Heart left ventricle (tissue), 16 donors: ENCODE results near the gene HSFX3. TPM values are rescaled to one million over a fixed set of nuclear protein-coding genes. Genes with fewer than 3 reads are reported as not detected.
"Not testable (repeated sequence)": the region's sequence is repeated elsewhere in the genome, so short reads cannot be mapped to it uniquely, and the experiment has no call there.

Source experiments
- ATAC-seq, 4 donors: fragments of 200-7000 bp; cut with Tn5 transposase; one replicate each; pipeline ENCODE4 v1.9.1; 2020 to 2022; ENCODE audit warnings: moderate library complexity in 4 of 4, mild to moderate bottlenecking in 3 of 4, moderate number of reproducible peaks in 1 of 4
- DNase-seq, 5 donors: peaks; one replicate each; pipeline ENCODE4 v3.0.0-alpha.2; 2020
- H3K27ac ChIP-seq, 12 donors: fragments of 200-600 bp; sonication (generic) in 4 of 12; one replicate each; pipeline versions ENCODE4 v1.5.0 to v1.8.0; 2016 to 2022; ENCODE audit warnings: mild to moderate bottlenecking in 2 of 12
- H3K27me3 ChIP-seq, 9 donors: fragments of 200-600 bp; sonication (generic) in 2 of 9; one replicate each; pipeline versions ENCODE4 v1.5.1 to v1.8.0; 2016 to 2022; ENCODE audit warnings: mild to moderate bottlenecking in 3 of 9
- H3K36me3 ChIP-seq, 9 donors: fragments of 200-600 bp; sonication (generic) in 2 of 9; one replicate each; pipeline versions ENCODE4 v1.5.0 to v1.8.0; 2018 to 2022; ENCODE audit warnings: mild to moderate bottlenecking in 2 of 9
- H3K4me1 ChIP-seq, 12 donors: fragments of 200-600 bp; sonication (generic) in 4 of 12; one replicate each; pipeline versions ENCODE4 v1.5.0 to v1.8.0; 2016 to 2022; ENCODE audit warnings: mild to moderate bottlenecking in 3 of 12
- H3K4me3 ChIP-seq, 12 donors: fragments of 200-600 bp; sonication (generic) in 4 of 12; one replicate each; pipeline versions ENCODE4 v1.5.0 to v1.8.0; 2017 to 2022; ENCODE audit warnings: mild to moderate bottlenecking in 9 of 12, moderate library complexity in 4 of 12
- H3K9me3 ChIP-seq, 12 donors: fragments of 200-600 bp; sonication (generic) in 4 of 12; one replicate each; pipeline versions ENCODE4 v1.5.0 to v1.8.0; 2016 to 2022; ENCODE audit warnings: mild to moderate bottlenecking in 1 of 12
- WGBS, 4 donors: extraction: QIAGEN DNeasy Blood & Tissue Kit in 2 of 4; methylation state at CpG; one replicate each; pipeline versions ENCODE4 v1.1.5 to v1.1.7; 2013 to 2018; 5-methylcytosine and 5-hydroxymethylcytosine counted together
- intact Hi-C, 10 donors: fragments of 100-400 bp; cut with DNase I; formaldehyde crosslinking; loops; one replicate each; pipeline versions ENCODE4 v1.11.1 to v1.14.2; 2022
- long read RNA-seq, 3 donors: library from polyadenylated mRNA; unstranded; transcript quantifications; one replicate each; pipeline ENCODE4 v2.0.0, GENCODE V29; 2020 to 2021
- polyA plus RNA-seq, 2 donors: library from polyadenylated mRNA; stranded (reverse); fragments of 200-250 nt; gene quantifications; one replicate each; pipeline ENCODE4 v1.2.3, GENCODE V29; 2013
- total RNA-seq, 9 donors: library from RNA; depleted of rRNA in 2 of 9; stranded (reverse); fragments of >200 nt in 2 of 9; fragmentation: NEBNext Ultra II Directional in 3 of 9; extraction: Animal tissue kit (Norgen Biotek cat#: 25700) in 3 of 9; gene quantifications; one replicate each; pipeline versions ENCODE4 v1.1.0 to v1.2.4, GENCODE V29; 2016 to 2023
- donor health status: ischemic (EF 13 %, LVEDD 7.1; RV severe dilation, severe dysfunction).
- donor health status: healthy with polysubstance abuse.
- donor health status: DM: no; HTN: yes; CAD: no.
- donor health status: DM: no; HTN: no; CAD: no.
- donor health status: ischemic (EF 25% LVEDD 6.9; RV normal size, moderate dysfunction).
- donor health status: ischemic (EF 25% LVEDD 5.7; RV mildly dilated, moderate dysfunction).
- donor health status: healthy.
- donor health status: DM: yes; HTN: yes; CAD: no.
- donor health status: ischemic (EF 35%, LVEDD 5.7; RV mildly dilated, moderate dysfunction).
- donor health status: nonischemic (EF 11% LVEDD 7.7; RV severe dilation, severe dysfunction).
- donor health status: DM: yes; HTN: yes; CAD: no.
- donor health status: PGD.
- donor health status: ischemic (EF 29% LVEDD 5.4; RV normal size, mild dysfunction).
- donor health status: nonischemic (EF 23%, LVEDD 6.1; RV moderate dilation, normal function).

Gene HSFX3, protein sequence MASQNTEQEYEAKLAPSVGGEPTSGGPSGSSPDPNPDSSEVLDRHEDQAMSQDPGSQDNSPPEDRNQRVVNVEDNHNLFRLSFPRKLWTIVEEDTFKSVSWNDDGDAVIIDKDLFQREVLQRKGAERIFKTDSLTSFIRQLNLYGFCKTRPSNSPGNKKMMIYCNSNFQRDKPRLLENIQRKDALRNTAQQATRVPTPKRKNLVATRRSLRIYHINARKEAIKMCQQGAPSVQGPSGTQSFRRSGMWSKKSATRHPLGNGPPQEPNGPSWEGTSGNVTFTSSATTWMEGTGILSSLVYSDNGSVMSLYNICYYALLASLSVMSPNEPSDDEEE
- total RNA-seq (under 1 TPM in 2 of 9 donors, not detected in 7; 0.32 to 0.49 TPM), polyA plus RNA-seq (under 1 TPM in 1 of 2 donors, not detected in 1; 0.23 TPM)
- long read RNA-seq, donor 1, result 0 reads
- long read RNA-seq, donor 2, partial matches to known transcripts, result 0 of 4 reads
- long read RNA-seq, donor 2, other reads (novel, unspliced or antisense), result 0 of 4 reads
- long read RNA-seq, donor 3, partial matches to known transcripts, result 0 of 2 reads
- long read RNA-seq, donor 3, other reads (novel, unspliced or antisense), result 0 of 2 reads

DNA sequence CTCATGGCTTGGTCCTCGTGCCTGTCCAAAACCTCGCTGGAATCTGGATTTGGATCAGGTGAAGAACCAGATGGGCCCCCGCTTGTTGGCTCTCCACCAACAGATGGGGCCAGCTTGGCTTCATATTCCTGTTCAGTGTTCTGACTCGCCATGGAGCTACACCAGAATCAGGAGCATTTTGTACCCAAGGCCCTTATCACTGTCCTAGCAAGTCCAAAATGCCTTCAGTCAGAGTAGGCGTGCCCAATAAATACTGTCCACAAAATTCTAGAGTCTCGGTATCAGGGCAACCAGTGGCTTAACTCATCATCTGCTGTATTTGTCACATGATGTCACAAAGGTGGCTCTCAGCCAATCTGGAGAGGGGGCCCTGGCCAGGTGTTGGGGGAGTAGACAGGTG is at the start of gene HSFX3:
HSFX3 (minus strand) TSS at position 224 of the 400 bp plus-strand sequence; CDS start at position 152, 72 bp downstream.
- H3K27me3 ChIP-seq, H3K9me3 ChIP-seq, H3K4me3 ChIP-seq, H3K36me3 ChIP-seq, H3K27ac ChIP-seq, DNase-seq, H3K4me1 ChIP-seq: not testable (repeated sequence)
- ATAC-seq, result peak in 1 of 4 donors; percentile 58
- intact Hi-C loops, result loop anchor here in 1 of 10 donors (10.0 kb wide), 1 partner anchor 365 kb away; no protein-coding TSS in a partner anchor
- 60 to 85% (median 67%) methylated on average over 1 of the region's 6 CpGs; no CpG with 5 or more reads in 1 of the 4 donors for WGBS, 4 donors

DNA sequence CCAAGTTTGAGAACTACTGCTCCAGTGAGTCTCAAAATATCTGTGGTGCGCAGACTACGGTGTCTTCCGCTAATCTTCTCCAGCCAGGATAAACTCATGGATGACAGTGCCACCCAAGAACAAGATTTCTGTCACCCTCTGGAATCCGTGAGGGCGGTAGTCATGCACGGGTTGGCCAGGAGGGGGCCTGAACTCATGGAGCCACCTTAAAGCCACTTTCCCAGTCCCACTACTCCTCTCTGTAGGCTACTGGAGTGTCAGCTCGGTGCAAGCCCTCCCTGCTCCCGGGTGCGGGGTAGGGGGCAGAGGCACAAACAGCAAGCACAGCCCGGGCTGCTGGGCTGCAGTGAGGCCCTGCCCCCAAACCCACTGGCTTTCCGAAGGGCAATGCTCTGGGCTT is 48.9 kb upstream of the HSFX3 start:
- H3K4me1 ChIP-seq, H3K4me3 ChIP-seq, H3K27ac ChIP-seq, H3K27me3 ChIP-seq, intact Hi-C loops, H3K9me3 ChIP-seq, DNase-seq: not testable (repeated sequence)
- peaks cover 0 to 15% (median 3%) of the 10 kb centered on the region in 9 donors for H3K36me3 ChIP-seq
- ATAC-seq, result peak in 2 of 4 donors; percentile 33 to 37
- 14 to 45% methylated on average over 3 of the region's 11 CpGs; no CpG with 5 or more reads in 2 of the 4 donors for WGBS, 4 donors

DNA sequence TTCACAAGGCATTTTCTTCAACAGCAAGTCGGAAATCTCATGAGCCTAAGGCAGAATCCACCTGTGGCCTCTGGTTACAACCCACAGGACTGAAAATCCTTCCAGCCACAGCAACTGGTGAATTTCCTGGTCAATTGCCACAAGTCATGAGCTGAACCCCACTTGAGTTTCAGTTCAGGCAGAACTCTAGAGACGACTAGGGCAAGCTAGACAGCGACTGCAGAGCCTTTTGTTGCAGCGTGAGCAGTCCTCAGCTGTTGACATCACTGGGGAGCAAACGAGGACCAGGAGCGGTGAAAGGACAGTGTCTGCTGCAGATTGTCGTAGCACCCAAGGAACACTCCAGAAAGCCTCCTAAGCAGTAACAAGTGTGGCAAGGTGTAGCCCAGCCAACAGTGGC is 46.2 kb upstream of the HSFX3 start:
- H3K27ac ChIP-seq, H3K36me3 ChIP-seq, ATAC-seq, intact Hi-C loops, H3K27me3 ChIP-seq, H3K9me3 ChIP-seq, H3K4me1 ChIP-seq, H3K4me3 ChIP-seq, DNase-seq: not testable (repeated sequence)
- no CpG with 5 or more reads among the region's 7 CpGs for whole genome bisulfite sequencing, 4 donors

DNA sequence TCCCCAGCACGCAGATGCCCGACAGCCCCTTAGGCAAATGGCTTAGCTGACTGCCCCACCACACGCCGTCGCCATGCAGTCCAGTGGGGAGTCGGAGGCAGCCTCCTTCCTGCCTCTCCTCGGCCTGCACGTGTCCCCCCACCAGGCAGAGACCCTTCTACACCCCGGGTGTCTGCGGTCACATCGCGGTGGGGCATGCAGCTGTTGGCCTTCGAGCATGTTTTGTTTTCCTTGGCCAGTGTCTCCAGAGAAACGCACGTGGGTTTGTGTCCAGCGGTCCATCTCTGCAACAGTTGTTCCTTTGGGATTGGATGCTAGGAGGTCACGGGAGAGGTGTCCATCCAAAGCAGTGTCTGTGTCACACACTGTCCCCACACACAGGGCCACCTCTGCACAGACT is 45.5 kb upstream of the HSFX3 start, which contains the start of gene HSFX2:
HSFX2 (minus strand) TSS at position 101 of the 400 bp plus-strand sequence. CDS start 614 bp downstream, outside the sequence.
- intact Hi-C loops, DNase-seq, H3K4me3 ChIP-seq, H3K27ac ChIP-seq, H3K4me1 ChIP-seq, ATAC-seq, H3K36me3 ChIP-seq, H3K27me3 ChIP-seq, H3K9me3 ChIP-seq: not testable (repeated sequence)
- WGBS, 4 donors, result no CpG with 5 or more reads among the region's 17 CpGs

DNA sequence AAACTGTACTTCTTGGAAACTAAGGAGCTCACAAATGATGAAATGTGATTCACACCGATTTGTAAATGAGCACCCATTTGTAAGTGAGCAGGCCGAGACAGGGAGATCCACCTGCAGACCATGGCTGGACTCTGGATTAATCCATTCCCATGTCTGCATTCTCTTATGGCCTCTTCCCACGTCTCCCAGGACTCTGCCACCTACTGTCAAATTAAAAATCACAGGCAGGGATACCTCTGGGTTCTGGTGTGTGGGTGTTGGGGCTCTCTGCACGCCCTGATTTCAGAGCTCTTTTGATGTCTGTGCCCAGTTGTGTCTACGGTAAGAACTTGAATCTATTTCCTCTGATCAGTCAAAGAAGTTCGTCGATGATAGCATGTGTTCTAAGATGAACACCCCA is 41.3 kb upstream of the HSFX3 start:
- WGBS, 4 donors, result no CpG with 5 or more reads among the region's 7 CpGs
- intact Hi-C loops, H3K27me3 ChIP-seq, DNase-seq, H3K4me3 ChIP-seq, H3K9me3 ChIP-seq, H3K36me3 ChIP-seq, H3K27ac ChIP-seq, ATAC-seq, H3K4me1 ChIP-seq: not testable (repeated sequence)

DNA sequence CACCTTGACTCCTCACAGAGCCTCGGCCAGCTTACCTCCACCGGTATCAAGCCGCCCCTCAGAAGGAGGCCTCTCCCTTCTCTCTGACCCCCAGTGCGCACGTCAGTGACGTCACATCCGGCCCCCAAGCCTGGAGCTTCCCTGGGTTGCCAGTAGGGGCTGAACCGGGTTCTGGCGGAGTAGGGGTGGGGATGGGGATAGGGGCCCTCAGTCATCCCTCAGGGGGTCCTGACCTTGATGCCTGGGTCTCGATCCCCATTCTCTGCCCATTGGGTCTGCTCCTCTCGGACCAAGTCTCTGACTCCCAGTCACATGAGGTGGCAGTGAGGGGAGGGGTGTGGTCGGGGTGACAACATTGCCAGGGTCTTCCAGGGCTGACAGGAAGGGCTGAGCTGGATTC is 37.6 kb upstream of the HSFX3 start, which contains the start of gene MAGEA9B:
MAGEA9B (minus strand) TSS at position 101 of the 400 bp plus-strand sequence. CDS start 4,280 bp downstream, outside the sequence.
- WGBS, 4 donors, result no CpG with 5 or more reads among the region's 12 CpGs
- intact Hi-C loops, H3K27ac ChIP-seq, H3K36me3 ChIP-seq, DNase-seq, ATAC-seq, H3K4me1 ChIP-seq, H3K4me3 ChIP-seq, H3K27me3 ChIP-seq, H3K9me3 ChIP-seq: not testable (repeated sequence)

DNA sequence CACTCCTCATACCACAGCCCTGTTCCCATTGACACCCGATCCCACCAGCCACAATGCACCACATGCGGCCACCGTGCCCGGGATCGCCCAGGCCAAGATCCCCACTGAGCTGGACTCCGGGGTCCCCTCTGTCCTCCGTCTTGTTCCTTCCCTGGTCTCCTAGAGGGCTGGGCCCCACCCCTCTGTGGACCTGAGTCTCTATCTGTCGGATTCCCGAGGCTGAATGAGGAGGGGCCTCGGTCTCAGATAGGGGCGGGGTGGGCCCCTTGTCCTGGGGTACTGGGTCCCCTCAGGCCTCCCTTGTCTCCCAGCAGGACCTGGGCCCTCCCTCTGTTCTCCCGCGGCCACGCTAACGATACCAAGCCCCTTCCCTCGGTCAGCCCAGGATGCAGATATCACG is 35.9 kb upstream of the HSFX3 start:
- H3K4me3 ChIP-seq, H3K4me1 ChIP-seq, H3K27ac ChIP-seq, H3K9me3 ChIP-seq, H3K27me3 ChIP-seq, H3K36me3 ChIP-seq, DNase-seq, intact Hi-C loops: not testable (repeated sequence)
- peak in 1 of 4 donors; percentile 14 for ATAC-seq
- 94 to 96% methylated on average over 4 to 6 of the region's 17 CpGs; no CpG with 5 or more reads in 2 of the 4 donors for WGBS, 4 donors

DNA sequence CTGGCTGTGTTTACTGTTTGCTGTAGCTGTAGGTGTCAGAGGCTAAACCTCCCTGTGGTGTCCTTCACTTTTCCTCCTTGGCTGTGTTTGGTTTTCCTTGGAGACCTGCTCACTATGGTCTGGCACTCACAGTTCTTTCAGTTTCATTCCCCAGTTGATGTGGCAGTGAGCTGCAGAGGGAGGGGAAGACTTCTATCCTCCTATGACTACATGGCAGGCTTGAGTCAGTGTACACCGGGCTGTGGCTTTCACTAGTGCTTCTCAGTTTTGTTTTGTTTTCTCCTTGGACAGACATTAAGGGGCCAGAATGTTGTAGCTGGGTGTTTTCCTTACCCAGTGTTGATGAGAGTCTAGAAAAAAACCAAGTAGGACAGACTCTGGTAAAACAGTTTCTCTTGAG is 23.7 kb upstream of the HSFX3 start:
- H3K4me1 ChIP-seq, intact Hi-C loops, H3K4me3 ChIP-seq, DNase-seq, H3K9me3 ChIP-seq, H3K27me3 ChIP-seq, H3K27ac ChIP-seq, H3K36me3 ChIP-seq: not testable (repeated sequence)
- no CpG with 5 or more reads among the region's 1 CpG for WGBS, 4 donors
- ATAC-seq, result peak in 3 of 4 donors; percentile 31 to 65 (median 33)
